MM.1S (cell line): Measurements from ENCODE around the gene KMT2E.

Experiments
- CTCF ChIP-seq: fragments of 300-600 bp; sonication (generic); IDR thresholded peaks from 2 replicates; pipeline ENCODE4 v1.5.1; 2016; ENCODE audit warnings: antibody characterized with exemption, low read length, mixed read lengths
- EZH2 ChIP-seq: fragments of 300-600 bp; sonication (generic); optimal IDR thresholded peaks from 2 replicates; pipeline ENCODE3; 2017; ENCODE audit warnings: low read depth, mild to moderate bottlenecking, antibody characterized with exemption, low read length, mixed read lengths
- EZH2phosphoT487 ChIP-seq: fragments of 300-600 bp; sonication (generic); IDR thresholded peaks from 2 replicates; pipeline ENCODE4 v1.6.1; 2018; ENCODE audit warnings: antibody characterized with exemption, low read length

GRCh38 chr7:105060923-105061322, 46.9 kb downstream of the KMT2E start:
- no peak for TF ChIP-seq CTCF
- TF ChIP-seq EZH2, result no peak
- TF ChIP-seq EZH2phosphoT487, result no peak
